Trophoblast cell (in vitro differentiated cells and primary cell): ENCODE data around the gene GUCY1A1.

Experiments used
- DNase-seq, 2 donors: peaks; one replicate each; pipeline ENCODE4 v3.0.0-alpha.2; 2016
- H2AFZ ChIP-seq: 2 replicates; pipeline ENCODE4 v1.6.1; 2013; ENCODE audit warnings: low read length, moderate library complexity, mild to moderate bottlenecking; ENCODE audit not compliant: insufficient read depth, poor library complexity
- H2AK5ac ChIP-seq: 2 replicates; pipeline ENCODE4 v1.6.1; 2013; ENCODE audit warnings: mild to moderate bottlenecking, low read length
- H2BK120ac ChIP-seq: 2 replicates; pipeline ENCODE4 v1.6.1; 2013; ENCODE audit warnings: low read length, mild to moderate bottlenecking, moderate library complexity; ENCODE audit not compliant: insufficient read depth, poor library complexity
- H2BK12ac ChIP-seq: 2 replicates; pipeline ENCODE4 v1.6.1; 2013; ENCODE audit warnings: mild to moderate bottlenecking, low read length, moderate library complexity
- H2BK5ac ChIP-seq: 2 replicates; pipeline ENCODE4 v1.6.1; 2013; ENCODE audit warnings: low read length, low read depth, moderate library complexity, mild to moderate bottlenecking; ENCODE audit not compliant: poor library complexity
- H3K14ac ChIP-seq: 2 replicates; pipeline ENCODE4 v1.6.1; 2013; ENCODE audit warnings: mild to moderate bottlenecking, low read length
- H3K18ac ChIP-seq: 2 replicates; pipeline ENCODE4 v1.6.1; 2013; ENCODE audit warnings: mild to moderate bottlenecking, low read length
- H3K23ac ChIP-seq: 2 replicates; pipeline ENCODE4 v1.6.1; 2013; ENCODE audit warnings: low read length
- H3K27ac ChIP-seq: 2 replicates; pipeline ENCODE4 v1.5.1; 2013; ENCODE audit warnings: low read depth, mild to moderate bottlenecking, inconsistent platforms, low read length, moderate library complexity
- H3K27me3 ChIP-seq: 2 replicates; pipeline ENCODE4 v1.6.1; 2013; ENCODE audit warnings: inconsistent platforms, mild to moderate bottlenecking, low read length, moderate library complexity; ENCODE audit not compliant: insufficient read depth
- H3K36me3 ChIP-seq, 2 experiments: 1 replicate in 1 of 2; 2 replicates in 1 of 2; pipeline ENCODE4 v1.6.1; 2013; ENCODE audit warnings: low read length in 2 of 2, mild to moderate bottlenecking in 2 of 2, moderate library complexity in 1 of 2; ENCODE audit not compliant: insufficient read depth in 2 of 2, control insufficient read depth in 1 of 2
- H3K4ac ChIP-seq: 2 replicates; pipeline ENCODE4 v1.6.1; 2013; ENCODE audit warnings: low read depth, mild to moderate bottlenecking, low read length, moderate library complexity
- H3K4me1 ChIP-seq, 2 experiments: 1 replicate in 1 of 2; 2 replicates in 1 of 2; pipeline ENCODE4 v1.6.1; 2013; ENCODE audit warnings: low read length in 2 of 2, mild to moderate bottlenecking in 2 of 2, moderate library complexity in 1 of 2; ENCODE audit not compliant: insufficient read depth in 2 of 2, control insufficient read depth in 1 of 2
- H3K4me2 ChIP-seq: 2 replicates; pipeline ENCODE4 v1.6.1; 2013; ENCODE audit warnings: inconsistent platforms, mild to moderate bottlenecking, low read length, moderate library complexity
- H3K4me3 ChIP-seq: 2 replicates; pipeline ENCODE4 v1.5.1; 2013; ENCODE audit warnings: mild to moderate bottlenecking, low read depth, low read length, inconsistent platforms
- H3K79me1 ChIP-seq: one replicate; pipeline ENCODE4 v1.6.1; 2013; ENCODE audit warnings: low read length
- H3K79me2 ChIP-seq: 2 replicates; pipeline ENCODE4 v1.6.1; 2013; ENCODE audit warnings: low read length, mild to moderate bottlenecking; ENCODE audit not compliant: control insufficient read depth, insufficient read depth, poor library complexity
- H3K9ac ChIP-seq: 2 replicates; pipeline ENCODE4 v1.6.1; 2013; ENCODE audit warnings: mild to moderate bottlenecking, low read length
- H3K9me3 ChIP-seq: 2 replicates; pipeline ENCODE4 v1.6.1; 2013; ENCODE audit warnings: low read depth, mild to moderate bottlenecking, control low read depth, inconsistent platforms, low read length; ENCODE audit not compliant: insufficient read depth
- H4K12ac ChIP-seq: 2 replicates; pipeline ENCODE4 v1.6.1; 2013; ENCODE audit warnings: low read depth, mild to moderate bottlenecking, low read length, moderate library complexity
- H4K8ac ChIP-seq: 2 replicates; pipeline ENCODE4 v1.6.1; 2013; ENCODE audit warnings: low read depth, mild to moderate bottlenecking, low read length, moderate library complexity
- H4K91ac ChIP-seq: one replicate; pipeline ENCODE4 v1.6.1; 2013; ENCODE audit warnings: low read depth, mild to moderate bottlenecking, low read length, moderate library complexity
- WGBS: extraction: QIAGEN DNeasy Blood & Tissue Kit; methylation state at CpG from one replicate; pipeline ENCODE4 v1.1.7; 2013; ENCODE audit warnings: missing lambda C conversion rate; ENCODE audit not compliant: insufficient read length, insufficient coverage; ENCODE audit errors: extremely low coverage; 5-methylcytosine and 5-hydroxymethylcytosine counted together

The GUCY1A1 gene

DNA sequence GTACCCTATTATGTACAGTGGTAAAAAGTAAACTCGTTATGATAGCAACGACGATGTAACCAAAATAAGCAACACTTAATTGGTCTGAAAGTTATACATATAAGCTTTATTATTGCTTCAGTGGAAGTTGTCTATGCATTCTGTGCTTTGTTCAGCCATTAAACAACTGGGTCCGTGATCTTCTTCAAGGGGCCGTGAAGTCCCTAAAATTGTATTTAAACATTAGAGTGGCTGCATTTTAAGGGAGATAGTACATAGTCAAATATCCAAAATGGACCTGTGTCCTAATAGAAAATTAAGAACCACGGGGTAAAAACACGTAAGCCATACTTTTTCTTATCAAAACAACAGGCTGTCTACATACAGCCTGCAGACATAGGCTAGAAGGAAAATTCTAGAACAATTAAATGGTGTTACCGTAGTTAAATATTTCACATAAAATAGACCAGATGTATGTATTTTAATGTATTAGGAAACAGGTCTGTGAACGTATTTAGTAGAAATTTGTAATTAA, 2.1 kb downstream of the GUCY1A1 start:
- Histone ChIP-seq H2BK5ac (no peak overlapping the region), H3K79me1 (peaks cover 14% of the 10 kb centered on the region), H4K12ac (no peak overlapping the region), H3K18ac (no peak overlapping the region), H3K4me1 (peaks cover 0 to 2% of the 10 kb centered on the region in 2 experiments), H3K9ac (no peak overlapping the region), H3K9me3 (no peaks in the 10 kb centered on the region), H2BK12ac (no peak overlapping the region), H3K4me2 (peak overlapping the region; percentile 60), H2AK5ac (no peak overlapping the region), H3K23ac (no peak overlapping the region), H3K4ac (no peak overlapping the region), H4K91ac (no peak overlapping the region), H3K27ac (no peak overlapping the region), H4K8ac (no peak overlapping the region), H3K79me2 (peaks cover 11% of the 10 kb centered on the region), H2AFZ (no peak overlapping the region), H3K36me3 (peaks cover 0 to 2% of the 10 kb centered on the region in 2 experiments), H3K4me3 (no peak overlapping the region), H3K14ac (no peak overlapping the region), H3K27me3 (no peaks in the 10 kb centered on the region), H2BK120ac (no peak overlapping the region)
- WGBS = no CpG with 5 or more reads among the region's 9 CpGs
- no peak for DNase-seq

DNA sequence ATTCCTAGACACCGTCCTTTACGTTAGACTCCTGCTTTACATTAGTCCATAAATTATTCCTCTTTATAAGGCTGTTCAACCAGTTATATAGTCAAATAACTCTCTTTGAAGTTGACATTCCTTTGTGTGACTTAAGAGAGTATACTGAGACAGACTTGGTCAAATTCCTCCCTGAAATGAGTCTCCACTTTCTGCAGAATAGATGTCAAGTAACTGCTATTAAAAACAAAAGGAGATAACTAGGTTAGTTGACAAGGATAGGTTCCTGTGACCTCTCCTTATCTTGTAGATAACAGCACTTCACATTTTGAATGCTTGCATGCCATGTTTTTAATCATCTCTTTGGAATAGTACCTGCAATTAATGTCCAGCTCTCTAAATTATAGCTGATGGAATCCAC, 5.7 kb downstream of the GUCY1A1 start:
- WGBS = no CpG with 5 or more reads among the region's 2 CpGs
- Histone ChIP-seq H4K91ac (no peak overlapping the region), H3K27me3 (no peaks in the 10 kb centered on the region), H3K36me3 (peaks cover 0 to 2% of the 10 kb centered on the region in 2 experiments), H3K18ac (no peak overlapping the region), H3K27ac (no peak overlapping the region), H3K4me3 (no peak overlapping the region), H2AK5ac (no peak overlapping the region), H2BK120ac (no peak overlapping the region), H2AFZ (no peak overlapping the region), H3K4me2 (no peak overlapping the region), H3K9ac (no peak overlapping the region), H3K9me3 (no peaks in the 10 kb centered on the region), H3K4ac (no peak overlapping the region), H3K23ac (no peak overlapping the region), H2BK5ac (no peak overlapping the region), H3K4me1 (peaks cover 0 to 8% of the 10 kb centered on the region in 2 experiments), H4K12ac (no peak overlapping the region), H3K14ac (no peak overlapping the region), H2BK12ac (no peak overlapping the region), H3K79me1 (peaks cover 9% of the 10 kb centered on the region), H4K8ac (no peak overlapping the region), H3K79me2 (peaks cover 7% of the 10 kb centered on the region)
- DNase-seq = no peak

DNA sequence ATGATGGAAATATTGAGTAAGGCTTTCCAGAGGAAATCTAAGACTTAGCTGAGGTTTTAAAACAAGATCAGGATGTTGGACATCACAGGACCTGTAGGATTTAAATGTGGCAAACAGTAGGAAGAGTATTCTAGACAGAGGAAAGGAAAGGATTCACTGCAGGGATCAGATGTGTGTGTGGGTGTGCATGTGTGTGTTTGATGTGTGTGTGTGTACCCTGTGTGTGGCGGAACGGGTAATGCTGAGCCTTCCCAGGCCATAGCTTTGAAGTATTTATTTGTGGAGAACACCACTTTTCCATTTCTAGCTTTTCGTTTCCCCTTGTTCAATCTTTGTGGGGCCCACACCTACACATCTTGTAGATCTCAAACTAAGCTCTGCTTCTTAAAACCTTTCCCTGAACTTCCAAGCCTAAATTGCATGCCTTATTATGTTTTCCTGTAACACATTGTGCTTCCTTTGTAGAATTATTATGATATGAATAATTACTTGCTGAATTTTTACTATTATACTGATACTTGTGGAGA, 6.9 kb downstream of the GUCY1A1 start:
- Histone ChIP-seq H3K4me2 (no peak overlapping the region), H2AFZ (no peak overlapping the region), H3K79me2 (peaks cover 1% of the 10 kb centered on the region), H3K14ac (no peak overlapping the region), H3K4me1 (peaks cover 0 to 8% of the 10 kb centered on the region in 2 experiments), H3K4me3 (no peak overlapping the region), H3K4ac (no peak overlapping the region), H4K8ac (no peak overlapping the region), H2BK5ac (no peak overlapping the region), H2BK120ac (no peak overlapping the region), H2BK12ac (no peak overlapping the region), H3K23ac (no peak overlapping the region), H3K36me3 (peaks cover 0 to 2% of the 10 kb centered on the region in 2 experiments), H3K27me3 (no peaks in the 10 kb centered on the region), H3K27ac (no peak overlapping the region), H3K9me3 (no peaks in the 10 kb centered on the region), H4K91ac (no peak overlapping the region), H3K9ac (no peak overlapping the region), H3K18ac (no peak overlapping the region), H4K12ac (no peak overlapping the region), H3K79me1 (peaks cover 2% of the 10 kb centered on the region), H2AK5ac (no peak overlapping the region)
- no peak for DNase-seq
- WGBS = no CpG with 5 or more reads among the region's 3 CpGs

DNA sequence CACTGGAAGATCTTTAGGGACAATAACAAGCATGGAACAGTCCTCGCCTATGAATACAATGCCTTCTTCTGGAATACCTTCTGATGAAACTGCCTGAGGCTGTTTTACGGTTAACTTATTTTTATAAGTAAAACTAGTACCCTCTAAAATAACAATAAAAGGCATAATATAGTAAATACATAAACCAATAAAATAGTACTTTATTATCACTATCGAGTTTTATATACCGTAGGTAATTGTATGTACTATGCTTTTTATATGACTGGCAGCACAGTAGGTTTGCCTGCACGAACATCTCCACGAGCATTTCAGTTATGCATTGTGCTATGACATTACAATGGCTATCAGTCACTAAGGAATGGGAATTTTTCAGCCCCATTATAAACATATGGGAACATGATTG, 8.0 kb downstream of the GUCY1A1 start:
- Histone ChIP-seq H3K23ac (no peak overlapping the region), H2BK5ac (no peak overlapping the region), H2AK5ac (no peak overlapping the region), H2AFZ (no peak overlapping the region), H3K36me3 (peaks cover 1 to 2% of the 10 kb centered on the region in 2 experiments), H3K9me3 (no peaks in the 10 kb centered on the region), H2BK120ac (no peak overlapping the region), H2BK12ac (no peak overlapping the region), H3K4ac (no peak overlapping the region), H4K8ac (no peak overlapping the region), H3K79me2 (peaks cover 1% of the 10 kb centered on the region), H3K18ac (no peak overlapping the region), H3K4me1 (peaks cover 2 to 10% of the 10 kb centered on the region in 2 experiments), H3K4me2 (no peak overlapping the region), H3K9ac (no peak overlapping the region), H4K12ac (no peak overlapping the region), H3K4me3 (no peak overlapping the region), H3K27ac (no peak overlapping the region), H3K27me3 (no peaks in the 10 kb centered on the region), H3K14ac (no peak overlapping the region), H3K79me1 (peaks cover 2% of the 10 kb centered on the region), H4K91ac (no peak overlapping the region)
- WGBS = no CpG with 5 or more reads among the region's 6 CpGs
- peak; percentile 16 to 75 for DNase-seq
